Thoracic aorta (tissue), 2 donors: ENCODE results near the gene OR52E8. TPM values are rescaled to one million over a fixed set of nuclear protein-coding genes. Genes with fewer than 3 reads are reported as not detected.

Experiments used
- ATAC-seq: fragments of 150-250 bp; one replicate; pipeline ENCODE4 v1.8.0; 2017; ENCODE audit warnings: low read depth; ENCODE audit not compliant: insufficient number of reproducible peaks, low FRiP score
- DNase-seq: peaks from one replicate; pipeline ENCODE4 v3.0.0-alpha.2; 2020; ENCODE audit warnings: low spot score
- H3K27ac ChIP-seq, 2 donors: fragments of 200-600 bp; sonication (generic); 1 replicate in 1 of 2; 2 replicates in 1 of 2; pipeline ENCODE4 v1.5.1; 2016; ENCODE audit warnings: mild to moderate bottlenecking in 2 of 2, moderate library complexity in 2 of 2
- H3K27me3 ChIP-seq: fragments of 200-600 bp; sonication (generic); replicated peaks from 2 replicates; pipeline ENCODE4 v1.6.0; 2016; ENCODE audit warnings: mild to moderate bottlenecking; ENCODE audit not compliant: insufficient read depth
- H3K36me3 ChIP-seq: fragments of 200-600 bp; sonication (generic); one replicate; pipeline ENCODE4 v1.5.1; 2016
- H3K4me1 ChIP-seq, 2 donors: fragments of 200-600 bp; sonication (generic); 1 replicate in 1 of 2; 2 replicates in 1 of 2; pipeline versions ENCODE4 v1.5.1 to v1.6.0; 2016; ENCODE audit warnings: low read depth in 2 of 2, mild to moderate bottlenecking in 1 of 2; ENCODE audit not compliant: control insufficient read depth in 1 of 2
- H3K4me3 ChIP-seq: fragments of 200-600 bp; sonication (generic); 2 replicates; pipeline ENCODE4 v1.5.1; 2016; ENCODE audit warnings: mild to moderate bottlenecking
- H3K9me3 ChIP-seq: fragments of 200-600 bp; sonication (generic); 2 replicates; pipeline ENCODE4 v1.5.1; 2016
- total RNA-seq, 2 donors: library from RNA; depleted of rRNA; stranded (reverse); fragments of >200 nt; gene quantifications; one replicate each; pipeline versions ENCODE4 v1.1.0 to v1.2.3, GENCODE V29; 2016
- TF ChIP-seq, protein P1 (sequence below): fragments of 200-600 bp; sonication (generic); IDR thresholded peaks from one replicate; pipeline ENCODE4 v1.5.1; 2019; ENCODE audit warnings: antibody characterized with exemption

OR52E8 gene
- total RNA-seq, 2 donors from 2014 or later = not detected

DNA sequence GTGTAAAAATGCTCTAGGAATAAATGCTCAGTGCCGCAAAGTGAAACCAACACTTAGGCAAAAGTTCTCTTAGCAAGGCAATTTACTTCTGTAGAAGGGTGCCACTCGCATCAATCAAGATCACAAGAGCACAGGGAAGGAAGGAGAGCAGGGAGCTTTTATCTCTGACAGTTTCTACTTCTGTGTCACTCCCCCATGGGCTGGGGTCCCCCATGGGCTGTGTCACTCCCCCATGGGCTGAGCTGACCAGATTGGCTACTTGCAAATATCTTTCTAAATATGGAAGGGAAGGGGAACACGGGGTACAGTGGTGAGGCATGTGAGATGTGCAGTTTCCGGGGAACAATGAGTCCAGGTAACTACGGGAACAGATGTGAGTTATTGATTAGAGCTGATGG lies 48.4 kb downstream of the OR52E8 start:
- ATAC-seq = no peak
- Histone ChIP-seq H3K4me1 (peaks cover 5 to 6% of the 10 kb centered on the region in 2 donors), H3K27ac (no peak overlapping the region), H3K36me3 (no peaks in the 10 kb centered on the region), H3K27me3 (no peaks in the 10 kb centered on the region), H3K4me3 (peak overlapping the region; percentile 73), H3K9me3 (peaks cover 2% of the 10 kb centered on the region)
- no peak for DNase-seq
- TF ChIP-seq, protein P1, sequence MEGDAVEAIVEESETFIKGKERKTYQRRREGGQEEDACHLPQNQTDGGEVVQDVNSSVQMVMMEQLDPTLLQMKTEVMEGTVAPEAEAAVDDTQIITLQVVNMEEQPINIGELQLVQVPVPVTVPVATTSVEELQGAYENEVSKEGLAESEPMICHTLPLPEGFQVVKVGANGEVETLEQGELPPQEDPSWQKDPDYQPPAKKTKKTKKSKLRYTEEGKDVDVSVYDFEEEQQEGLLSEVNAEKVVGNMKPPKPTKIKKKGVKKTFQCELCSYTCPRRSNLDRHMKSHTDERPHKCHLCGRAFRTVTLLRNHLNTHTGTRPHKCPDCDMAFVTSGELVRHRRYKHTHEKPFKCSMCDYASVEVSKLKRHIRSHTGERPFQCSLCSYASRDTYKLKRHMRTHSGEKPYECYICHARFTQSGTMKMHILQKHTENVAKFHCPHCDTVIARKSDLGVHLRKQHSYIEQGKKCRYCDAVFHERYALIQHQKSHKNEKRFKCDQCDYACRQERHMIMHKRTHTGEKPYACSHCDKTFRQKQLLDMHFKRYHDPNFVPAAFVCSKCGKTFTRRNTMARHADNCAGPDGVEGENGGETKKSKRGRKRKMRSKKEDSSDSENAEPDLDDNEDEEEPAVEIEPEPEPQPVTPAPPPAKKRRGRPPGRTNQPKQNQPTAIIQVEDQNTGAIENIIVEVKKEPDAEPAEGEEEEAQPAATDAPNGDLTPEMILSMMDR = no peak

- Histone ChIP-seq H3K9me3 (peaks cover 3% of the 10 kb centered on the region), H3K27me3 (no peaks in the 10 kb centered on the region), H3K4me1 (peaks cover 5 to 6% of the 10 kb centered on the region in 2 donors), H3K36me3 (no peaks in the 10 kb centered on the region), H3K4me3 (peak within 1 kb of the TSS; percentile 73), H3K27ac (no peak within 1 kb of the TSS)
- TF ChIP-seq, protein P1 = peak; percentile 70
- DNase-seq = no peak
- peak; percentile 90 for ATAC-seq
Observed at GRCh38 chr11:5808500-5809121, 48.9 kb downstream of the OR52E8 start, which contains the start of gene OR52N2. TSS of gene OR52N2 (plus strand) at chr11:5808924. CDS start at chr11:5820336, 11,412 bp downstream.

GRCh38 chr11:5807580-5807979 lies 49.9 kb downstream of the OR52E8 start:
- Histone ChIP-seq H3K4me1 (peaks cover 5 to 6% of the 10 kb centered on the region in 2 donors), H3K36me3 (no peaks in the 10 kb centered on the region), H3K27me3 (no peaks in the 10 kb centered on the region), H3K27ac (no peak overlapping the region), H3K4me3 (no peak overlapping the region), H3K9me3 (peaks cover 3% of the 10 kb centered on the region)
- ATAC-seq (no peak), DNase-seq (no peak)
- TF ChIP-seq, protein P1 = no peak

Other genes with a start within 250 kb of the OR52E8 start
- 1 to 10 TPM; 6.9 to 7.7 TPM for gene TRIM34, start 232.7 kb downstream of the OR52E8 start, total RNA-seq
- gene TRIM5, start 172.6 kb downstream of the OR52E8 start, total RNA-seq = 10 to 100 TPM; 35.5 to 36.4 TPM
- gene TRIM22, start 167.9 kb downstream of the OR52E8 start, total RNA-seq = 100 to 1,000 TPM; 119 to 129 TPM
- under 1 TPM; 0.27 to 0.49 TPM for gene OR56B1, start 121.2 kb downstream of the OR52E8 start, total RNA-seq
- not detected for gene OR52N4, start 103.4 kb downstream of the OR52E8 start, total RNA-seq
- not detected for gene OR52N5, start 74.3 kb downstream of the OR52E8 start, total RNA-seq
- gene OR52N1, start 66.4 kb downstream of the OR52E8 start, total RNA-seq = under 1 TPM in 1 of 2 donors, not detected in 1; 0.42 TPM
- not detected for gene OR52N2, start 48.8 kb downstream of the OR52E8 start, total RNA-seq
- not detected for gene OR52E6, start 15.8 kb downstream of the OR52E8 start, total RNA-seq
- not detected for gene OR52E4, start 22.9 kb upstream of the OR52E8 start, total RNA-seq
- not detected for gene OR52E5, start 35.5 kb upstream of the OR52E8 start, total RNA-seq
- gene OR56A3, start 84.6 kb upstream of the OR52E8 start, total RNA-seq = not detected
- gene OR56A5, start 110.8 kb upstream of the OR52E8 start, total RNA-seq = not detected
- not detected for gene OR52L1, start 129.3 kb upstream of the OR52E8 start, total RNA-seq
- not detected for gene OR56A4, start 149.3 kb upstream of the OR52E8 start, total RNA-seq
- gene OR56A1, start 173.1 kb upstream of the OR52E8 start, total RNA-seq = not detected
- gene OR56B4, start 250.0 kb upstream of the OR52E8 start, total RNA-seq = not detected